Peyer's patch (tissue), 4 donors: Measurements from ENCODE around the gene TBC1D7.

Experiments used
- POLR2A ChIP-seq, 2 donors: fragments of 450-650 bp; IDR thresholded peaks; one replicate each; pipeline ENCODE4 v1.5.1; 2017; ENCODE audit warnings: antibody characterized with exemption in 2 of 2, mild to moderate bottlenecking in 2 of 2, moderate library complexity in 2 of 2
- TF ChIP-seq, protein P1 (sequence below), 6 experiments: fragments of 450-650 bp in 4 of 6; fragments of 200-600 bp in 2 of 6; sonication (generic) in 1 of 6; IDR thresholded peaks; one replicate each; pipeline ENCODE4 v1.5.1; 2017 to 2019; ENCODE audit warnings: antibody characterized with exemption in 6 of 6, mild to moderate bottlenecking in 3 of 6, moderate library complexity in 1 of 6

DNA sequence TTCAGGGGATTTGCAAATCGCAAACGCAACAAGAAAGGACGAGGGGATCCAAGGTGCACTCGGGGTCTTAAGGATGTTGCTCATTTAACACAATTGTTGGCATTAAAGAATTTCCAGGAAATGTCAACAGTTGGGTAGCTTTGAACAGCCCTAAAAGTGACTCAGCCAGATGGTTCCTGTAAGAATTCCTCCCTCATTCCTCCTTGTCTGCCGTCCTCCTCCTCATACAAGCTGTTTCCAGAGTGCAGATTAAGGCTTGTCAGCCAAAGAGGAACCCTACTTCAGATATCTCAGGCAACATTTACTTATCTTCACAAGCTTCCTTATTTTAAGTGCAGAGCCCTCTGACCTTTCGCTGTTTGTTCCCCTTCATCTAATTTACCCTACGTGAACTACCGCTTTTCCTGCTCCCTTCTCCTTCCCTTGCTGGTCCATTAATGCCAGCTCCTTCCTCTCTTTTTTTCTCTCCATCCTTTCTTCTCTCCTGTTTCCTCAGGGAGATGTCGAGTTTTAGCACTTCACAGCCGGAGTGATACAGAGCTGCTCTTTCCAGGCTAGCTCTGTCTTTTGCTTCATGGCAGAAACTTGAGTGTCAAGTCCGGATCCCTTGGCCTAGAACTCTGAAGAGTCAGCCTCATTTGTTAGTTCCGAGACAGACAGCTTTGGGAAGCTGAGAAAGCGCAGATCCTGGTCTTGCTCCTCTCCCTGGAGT, 26.1 kb upstream of the TBC1D7 start:
- no peak for TF ChIP-seq POLR2A (IDR thresholded peaks at IDR 0.05)
- TF ChIP-seq, protein P1, sequence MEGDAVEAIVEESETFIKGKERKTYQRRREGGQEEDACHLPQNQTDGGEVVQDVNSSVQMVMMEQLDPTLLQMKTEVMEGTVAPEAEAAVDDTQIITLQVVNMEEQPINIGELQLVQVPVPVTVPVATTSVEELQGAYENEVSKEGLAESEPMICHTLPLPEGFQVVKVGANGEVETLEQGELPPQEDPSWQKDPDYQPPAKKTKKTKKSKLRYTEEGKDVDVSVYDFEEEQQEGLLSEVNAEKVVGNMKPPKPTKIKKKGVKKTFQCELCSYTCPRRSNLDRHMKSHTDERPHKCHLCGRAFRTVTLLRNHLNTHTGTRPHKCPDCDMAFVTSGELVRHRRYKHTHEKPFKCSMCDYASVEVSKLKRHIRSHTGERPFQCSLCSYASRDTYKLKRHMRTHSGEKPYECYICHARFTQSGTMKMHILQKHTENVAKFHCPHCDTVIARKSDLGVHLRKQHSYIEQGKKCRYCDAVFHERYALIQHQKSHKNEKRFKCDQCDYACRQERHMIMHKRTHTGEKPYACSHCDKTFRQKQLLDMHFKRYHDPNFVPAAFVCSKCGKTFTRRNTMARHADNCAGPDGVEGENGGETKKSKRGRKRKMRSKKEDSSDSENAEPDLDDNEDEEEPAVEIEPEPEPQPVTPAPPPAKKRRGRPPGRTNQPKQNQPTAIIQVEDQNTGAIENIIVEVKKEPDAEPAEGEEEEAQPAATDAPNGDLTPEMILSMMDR (IDR thresholded peaks at IDR 0.05): no peak
